ENCODE data around the gene RAD9A.
A peak's percentile ranks its signal among the peaks of the same experiment; 100 is the strongest.

Gene RAD9A

DNA sequence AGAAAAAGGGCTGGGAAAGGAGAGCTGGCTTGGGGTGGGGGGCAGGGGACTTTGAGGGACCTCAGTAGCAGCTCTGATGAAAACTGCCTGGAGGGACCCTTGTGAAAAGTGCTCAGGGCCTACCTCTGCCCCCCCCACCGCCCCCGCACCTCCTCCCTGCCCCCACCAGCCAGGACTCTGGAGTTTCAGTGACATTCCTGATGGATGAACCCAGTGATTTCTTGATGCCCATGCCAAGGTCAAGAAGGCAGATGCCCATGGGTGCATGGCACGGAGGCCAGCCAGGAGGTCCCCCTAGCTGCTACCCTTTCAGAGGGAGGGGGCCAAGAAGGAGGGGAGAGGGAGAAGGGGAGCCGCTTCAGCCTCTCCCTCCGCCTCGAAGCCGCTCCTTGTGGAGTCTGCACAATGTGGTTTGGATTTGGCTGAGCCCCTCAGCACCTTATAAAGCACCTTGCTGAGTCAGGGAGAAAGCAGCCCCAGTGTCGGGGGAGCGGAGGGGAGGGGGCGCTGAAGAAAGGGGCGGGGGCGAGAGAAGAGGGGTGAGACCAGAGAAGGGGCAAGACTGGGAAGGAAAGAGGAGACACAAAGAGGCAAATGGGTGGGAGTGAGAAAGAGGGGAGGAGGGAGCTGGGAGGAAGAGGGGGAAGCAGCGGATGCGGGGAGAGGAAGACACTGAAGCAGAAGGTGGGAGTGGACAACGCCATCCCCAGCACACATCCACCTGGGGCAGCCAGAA is 16.3 kb upstream of the RAD9A start:
- no peak for DNase-seq

DNA sequence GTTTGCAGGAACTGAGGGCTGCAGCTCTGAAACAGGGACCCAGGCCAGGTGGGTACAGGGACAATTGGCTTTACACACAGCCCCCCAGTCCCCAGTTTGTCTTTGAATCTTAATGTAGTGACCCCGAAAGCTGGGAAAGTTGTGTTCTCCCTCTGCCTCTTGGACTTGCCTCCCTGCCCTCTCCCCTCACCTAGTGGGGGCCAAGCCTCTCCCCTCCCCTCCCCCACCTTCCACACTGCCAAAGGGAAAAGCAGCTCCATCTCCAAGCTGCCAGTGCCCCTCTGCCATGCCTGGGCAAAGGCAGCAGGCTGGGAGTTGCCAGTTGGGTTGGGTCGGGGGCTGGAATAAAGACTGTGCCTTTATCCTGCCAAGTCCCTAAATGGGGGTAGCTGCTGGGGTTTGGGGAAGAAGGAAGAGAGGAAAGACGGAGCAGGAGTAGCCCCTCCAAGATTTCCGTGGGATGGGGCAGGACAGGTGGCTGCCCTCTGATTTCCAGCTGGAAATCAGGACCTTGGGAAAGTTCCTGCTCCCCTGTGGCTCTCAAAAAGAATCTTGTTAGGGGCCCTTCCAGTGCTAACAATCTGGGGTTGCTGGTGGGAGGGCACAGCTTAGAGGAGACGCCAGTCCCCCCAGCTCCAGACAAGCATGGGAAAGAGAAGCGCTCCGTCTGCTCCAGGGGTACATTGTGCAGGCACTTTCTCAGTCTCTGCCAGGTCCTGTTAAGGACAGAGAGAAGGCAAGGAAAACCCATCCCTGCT is 15.5 kb upstream of the RAD9A start:
- DNase-seq: no peak

DNA sequence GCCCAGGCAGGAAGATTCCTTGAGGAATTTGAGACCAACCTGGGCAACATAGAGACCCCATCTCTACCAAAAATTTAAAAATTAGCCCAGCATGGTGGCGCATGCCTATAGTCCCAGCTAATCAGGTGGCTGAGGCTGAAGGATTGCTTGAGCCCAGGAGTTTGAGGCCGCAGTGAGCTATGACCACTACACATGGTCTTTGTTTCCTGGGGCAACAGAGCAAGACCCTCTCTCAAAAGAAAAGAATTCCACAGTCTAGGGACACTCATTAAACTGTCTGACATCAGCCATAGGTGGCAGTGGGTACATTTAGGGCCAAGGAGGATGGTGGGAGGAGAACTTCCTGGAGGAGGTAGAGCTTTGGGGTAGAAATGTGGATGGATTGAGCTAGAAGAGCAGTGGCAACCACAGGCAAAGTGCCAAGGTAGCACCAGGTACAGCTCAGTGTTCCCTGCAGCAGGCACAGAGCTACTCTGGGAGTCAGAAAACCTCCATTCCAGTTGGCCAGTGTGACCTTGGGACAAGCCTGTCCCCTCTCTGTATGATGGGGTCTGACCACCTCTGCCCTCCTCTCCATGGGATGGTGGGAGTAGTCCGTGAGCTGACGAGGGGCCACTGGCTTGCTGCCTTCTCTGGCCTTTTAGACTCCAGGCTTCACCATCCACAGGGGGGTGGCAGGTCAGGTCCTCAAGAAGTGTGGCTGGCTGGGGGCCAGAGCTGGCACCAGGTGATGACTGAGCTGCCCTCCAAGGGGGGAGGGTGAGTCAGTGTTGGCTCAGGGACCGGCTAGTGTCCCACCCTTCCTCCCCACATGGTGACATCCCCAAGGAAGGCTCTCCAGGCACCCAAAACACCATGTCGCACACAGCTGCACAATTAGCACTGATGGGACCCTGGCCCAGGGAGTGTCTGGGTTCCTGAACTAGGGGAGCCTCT is 14.6 kb upstream of the RAD9A start:
- DNase-seq: no peak

DNA sequence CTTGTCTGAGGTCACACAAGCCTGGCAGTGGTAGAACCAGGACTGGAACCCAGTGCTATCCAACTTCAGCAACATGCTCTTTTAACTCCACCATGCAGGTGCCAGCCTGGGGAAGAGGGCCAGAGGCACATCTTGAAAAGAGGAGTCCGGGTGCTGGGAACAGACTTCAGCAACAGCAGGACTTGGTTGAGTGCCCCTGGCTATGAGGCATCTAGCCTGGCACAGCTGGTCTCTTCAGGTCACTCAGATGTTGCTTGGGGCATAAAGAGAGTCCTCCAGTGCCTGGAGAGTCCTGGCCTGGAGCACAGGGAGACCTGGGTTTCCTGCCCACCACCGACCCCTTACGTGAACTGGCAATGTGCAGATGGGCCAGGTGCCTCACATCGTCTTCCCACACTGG is 13.2 kb upstream of the RAD9A start:
- no peak for DNase-seq

DNA sequence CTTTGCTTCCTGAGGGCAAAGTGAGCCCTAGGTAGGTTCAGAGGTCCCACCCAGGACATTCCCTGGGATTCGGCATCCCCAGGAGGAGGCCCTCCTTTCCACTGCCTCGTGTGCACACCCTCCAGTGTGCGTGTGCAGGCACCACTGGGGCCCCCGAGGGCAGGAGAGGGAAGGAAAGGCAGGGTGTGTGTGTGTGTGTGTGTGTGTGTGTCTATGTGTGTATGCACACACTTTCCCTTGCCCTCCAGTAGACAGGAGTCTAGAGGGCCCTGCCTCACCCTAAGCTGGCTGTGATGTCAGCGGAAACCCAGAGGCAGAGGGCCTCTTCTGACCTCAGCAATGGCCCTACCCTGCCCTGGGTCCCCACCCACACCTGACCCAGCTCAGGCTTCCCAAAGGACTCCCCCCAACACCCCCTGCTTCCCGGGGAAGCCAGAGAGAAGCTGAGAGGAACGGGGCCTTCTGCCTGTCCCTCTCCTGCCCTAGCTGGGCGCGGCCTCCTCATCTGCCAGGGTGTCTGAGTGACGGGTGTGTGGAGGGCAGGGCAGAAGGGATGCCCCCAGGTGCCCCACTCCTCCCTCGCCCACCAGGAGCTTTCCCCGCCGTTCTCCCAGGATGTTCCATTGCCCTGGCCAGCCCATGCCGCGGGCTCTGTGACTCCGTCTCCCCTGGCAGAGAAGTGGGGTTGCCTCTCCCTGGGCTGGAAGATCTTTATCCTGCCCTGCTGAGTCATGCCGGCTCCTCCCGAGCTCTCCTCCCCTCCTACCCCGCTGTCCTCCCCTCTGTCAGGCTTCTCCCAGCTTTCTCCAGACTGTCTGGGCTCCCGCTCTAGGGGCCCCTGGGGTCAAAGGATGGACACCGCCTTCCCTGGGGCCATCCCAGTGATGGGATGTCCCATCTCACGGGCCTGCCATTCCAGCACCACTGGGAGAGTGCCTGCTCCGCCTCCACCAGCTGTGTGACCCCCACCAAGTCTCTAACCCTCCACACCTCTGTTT is 12.4 kb upstream of the RAD9A start:
- no peak for DNase-seq

DNA sequence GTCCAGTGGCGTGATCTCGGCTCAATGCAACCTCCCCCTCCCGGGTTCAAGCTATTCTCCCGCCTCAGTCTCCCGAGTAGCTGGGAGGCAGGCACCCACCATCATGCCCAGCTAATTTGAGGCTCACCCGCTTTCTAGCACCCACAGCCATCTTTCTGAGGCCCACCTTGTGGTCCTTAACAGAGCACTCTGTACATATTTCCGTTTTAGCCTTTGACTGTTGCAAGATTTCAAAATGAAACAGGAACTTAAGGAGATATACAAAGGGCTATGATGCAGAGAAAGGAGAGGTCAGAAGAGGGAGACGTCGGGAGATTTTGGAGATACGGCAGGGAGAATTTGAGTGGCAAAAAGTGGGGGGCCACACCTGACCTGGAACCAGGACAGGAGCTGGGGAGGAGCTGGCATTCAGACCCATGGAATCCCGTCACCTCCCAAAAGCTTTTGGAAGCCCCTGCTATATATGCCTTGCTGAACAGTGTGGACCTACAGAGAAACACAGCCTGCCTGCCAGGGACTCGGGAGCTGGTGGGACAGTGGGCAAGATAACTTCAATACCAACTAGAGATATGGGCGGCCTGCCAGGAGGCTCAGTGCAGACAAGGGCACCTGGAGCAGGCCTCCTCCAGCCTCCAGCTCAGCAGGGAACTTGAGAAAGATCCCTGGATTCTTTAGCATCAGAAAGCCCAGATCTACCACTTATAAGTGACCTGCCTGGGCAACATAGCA is 10.4 kb upstream of the RAD9A start:
- no peak for DNase-seq

DNA sequence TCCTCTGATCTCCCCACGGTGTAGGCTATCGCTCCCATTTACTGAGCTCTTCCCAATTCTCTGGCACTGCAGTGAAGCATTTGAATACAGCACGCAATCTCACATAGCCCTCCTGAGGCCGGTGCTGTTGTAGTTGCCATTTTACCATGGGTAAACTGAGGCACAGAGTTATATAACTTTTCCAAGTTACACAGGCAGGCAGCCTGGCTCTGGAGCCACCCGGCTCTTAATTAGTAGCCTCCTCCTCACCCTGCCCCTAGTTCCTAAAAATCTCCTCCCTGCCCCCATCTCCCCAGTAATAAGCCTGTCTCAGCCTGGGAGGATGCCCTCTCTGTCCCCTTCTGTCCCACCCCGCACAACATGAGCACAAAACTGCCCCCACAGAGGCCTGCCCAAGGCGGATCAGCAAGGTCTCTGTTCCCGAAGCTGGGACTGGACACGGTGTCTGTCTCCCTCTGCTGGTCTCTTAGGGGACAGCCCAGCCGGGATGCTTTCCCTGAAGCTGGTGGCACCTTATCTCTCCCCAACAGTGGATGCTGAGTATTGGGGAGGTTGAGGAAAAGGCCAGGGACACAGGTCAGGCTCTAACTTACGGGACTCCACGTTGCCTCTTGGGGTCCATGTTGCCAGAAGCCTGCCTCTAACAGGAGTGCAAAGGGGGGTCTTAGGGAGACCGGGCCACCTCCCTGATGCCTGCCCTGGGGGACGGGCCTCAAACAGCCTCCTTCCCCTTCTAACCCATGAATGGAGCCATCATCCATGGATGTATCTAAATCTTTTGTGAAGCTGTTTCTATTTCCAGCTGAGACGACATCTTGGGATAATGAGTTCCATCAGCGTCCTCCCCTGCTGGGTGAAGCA is 9.3 kb upstream of the RAD9A start:
- peak; percentile 78 to 81 for DNase-seq

DNA sequence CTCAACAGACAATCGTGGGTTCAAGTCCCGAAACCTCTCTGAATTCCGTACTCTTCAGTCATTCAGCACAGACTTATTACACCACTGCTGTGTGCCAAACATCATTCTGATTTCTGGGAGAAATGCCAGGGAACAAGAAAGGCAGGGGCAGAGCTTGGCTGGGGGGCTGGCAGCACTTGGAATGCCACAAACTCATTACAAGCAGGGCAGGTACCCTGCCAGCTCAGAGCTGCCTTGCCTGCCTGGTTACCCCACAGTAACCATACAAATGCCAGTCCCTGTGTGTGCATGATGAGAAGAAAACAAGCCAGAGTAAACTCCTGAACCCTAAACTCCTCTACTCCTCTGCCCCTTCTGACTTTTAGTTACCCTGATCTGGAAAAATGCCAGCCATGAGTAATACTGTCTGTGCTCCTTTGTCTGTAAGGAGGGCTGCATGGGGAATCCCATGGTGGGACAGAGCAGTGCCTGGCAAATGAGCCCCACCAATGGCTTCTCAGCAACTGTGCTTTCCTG is 6.9 kb upstream of the RAD9A start:
- no peak for DNase-seq

DNA sequence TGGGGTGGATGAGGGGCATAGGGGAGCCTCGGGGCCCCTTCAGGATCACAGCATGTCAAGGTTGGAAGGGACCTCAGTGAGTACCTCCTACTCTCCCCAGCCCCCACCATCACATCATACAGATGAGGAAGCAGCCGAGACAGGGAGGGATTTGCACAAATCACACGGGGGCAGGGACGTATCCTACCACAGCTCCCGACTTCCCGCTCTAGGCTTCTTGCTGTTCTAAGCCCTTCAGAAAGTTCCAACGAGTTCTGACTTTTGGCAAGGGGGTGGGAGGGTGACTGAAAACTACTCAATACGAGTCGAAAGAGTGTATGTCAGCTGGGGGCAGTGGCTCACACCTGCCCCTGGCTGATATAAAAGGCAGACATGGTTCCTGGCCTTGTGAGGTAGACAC is 4.7 kb upstream of the RAD9A start:
- DNase-seq: no peak

DNA sequence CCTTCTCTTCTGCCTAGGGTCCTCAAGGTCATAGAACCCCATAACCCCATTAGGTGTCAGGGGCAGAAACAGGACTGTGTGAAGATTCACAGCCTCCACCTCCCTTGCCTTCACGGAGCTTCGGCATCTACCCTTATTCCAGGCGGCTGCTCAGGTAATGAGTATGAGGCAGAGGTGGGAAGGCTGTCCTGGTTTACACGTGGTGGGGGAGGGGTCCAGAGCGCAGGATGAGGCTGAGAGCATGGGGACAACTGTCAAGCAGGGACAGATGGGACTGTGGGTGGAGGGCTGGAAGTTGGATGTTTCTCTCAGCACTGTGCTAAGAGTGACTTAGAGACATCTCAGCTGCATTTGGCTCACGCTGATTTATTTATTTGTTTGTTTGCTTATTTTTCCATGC is 4.3 kb upstream of the RAD9A start:
- no peak for DNase-seq

DNA sequence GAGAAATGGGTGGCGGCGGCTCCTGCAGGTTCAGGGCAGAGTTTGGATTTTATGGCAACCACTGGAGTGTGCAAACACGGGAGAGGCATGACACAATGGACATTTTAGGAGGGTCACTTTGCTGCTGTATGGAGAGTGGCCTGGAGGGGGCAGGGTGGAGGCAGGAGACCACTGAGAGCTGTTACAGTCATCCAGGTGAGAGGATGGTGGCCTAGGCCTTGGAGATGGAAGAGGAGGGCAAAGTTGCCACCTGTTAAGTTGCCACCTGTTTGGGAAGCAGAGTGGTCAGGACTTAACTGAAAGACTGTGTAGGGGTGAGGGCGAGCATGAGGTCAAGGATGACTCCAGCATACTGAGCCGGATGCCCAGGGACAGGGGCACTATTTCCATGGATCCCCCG is 2.3 kb upstream of the RAD9A start:
- peak; percentile 56 for DNase-seq

DNA sequence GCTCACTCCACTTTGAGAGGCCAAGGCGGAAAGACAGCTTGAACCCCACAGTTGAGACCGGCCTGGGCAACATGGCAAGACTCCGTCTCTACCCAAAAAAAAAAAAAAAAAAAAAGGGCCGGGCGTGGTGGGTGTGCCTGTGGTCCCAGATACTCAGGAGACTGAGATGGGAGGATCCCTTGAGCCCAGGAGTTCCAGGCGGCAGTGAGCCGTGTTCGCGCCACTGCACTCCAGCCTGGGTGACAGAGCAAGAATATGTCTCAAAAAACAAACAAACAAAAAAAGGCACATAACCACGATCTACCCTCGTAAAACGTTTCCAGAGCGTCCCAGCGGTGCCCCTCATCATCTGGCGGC is 861 bp upstream of the RAD9A start:
- DNase-seq: no peak

DNA sequence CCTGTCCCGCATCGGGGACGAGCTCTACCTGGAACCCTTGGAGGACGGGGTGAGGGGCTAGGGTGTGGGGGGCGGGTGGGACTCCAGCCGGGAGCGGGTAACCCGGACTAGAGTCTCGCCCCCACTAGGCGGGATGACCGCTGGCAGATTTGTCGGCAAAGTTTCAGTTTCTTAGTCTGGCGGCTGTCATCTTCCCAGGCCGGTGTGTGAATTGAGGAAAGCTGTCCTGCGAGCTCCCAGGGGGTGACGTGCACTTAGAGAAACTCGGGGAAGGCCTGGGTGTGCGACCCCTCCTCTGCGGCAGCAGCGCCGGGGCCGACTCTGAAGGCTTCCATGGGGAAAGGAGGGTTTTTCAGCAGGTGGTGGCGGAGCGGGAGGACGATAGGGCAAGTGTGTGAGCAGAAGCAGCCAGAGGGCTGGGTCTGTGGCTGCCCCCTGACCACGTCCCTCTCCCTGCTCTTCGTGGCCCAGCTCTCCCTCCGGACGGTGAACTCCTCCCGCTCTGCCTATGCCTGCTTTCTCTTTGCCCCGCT is 463 bp downstream of the RAD9A start:
- no peak for DNase-seq

DNA sequence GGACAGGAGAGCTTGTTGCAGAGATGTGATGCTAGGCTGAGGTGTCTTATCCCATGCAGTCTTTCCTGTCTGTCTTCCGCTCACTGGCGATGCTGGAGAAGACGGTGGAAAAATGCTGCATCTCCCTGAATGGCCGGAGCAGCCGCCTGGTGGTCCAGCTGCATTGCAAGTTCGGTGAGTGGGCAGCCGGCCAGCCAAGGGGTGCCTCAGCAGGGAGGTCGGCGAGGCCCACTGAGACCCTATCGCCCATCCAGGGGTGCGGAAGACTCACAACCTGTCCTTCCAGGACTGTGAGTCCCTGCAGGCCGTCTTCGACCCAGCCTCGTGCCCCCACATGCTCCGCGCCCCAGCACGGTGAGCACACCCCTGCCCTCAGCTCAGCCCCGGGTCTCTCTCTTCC is 1.7 kb downstream of the RAD9A start:
- DNase-seq: no peak

DNA sequence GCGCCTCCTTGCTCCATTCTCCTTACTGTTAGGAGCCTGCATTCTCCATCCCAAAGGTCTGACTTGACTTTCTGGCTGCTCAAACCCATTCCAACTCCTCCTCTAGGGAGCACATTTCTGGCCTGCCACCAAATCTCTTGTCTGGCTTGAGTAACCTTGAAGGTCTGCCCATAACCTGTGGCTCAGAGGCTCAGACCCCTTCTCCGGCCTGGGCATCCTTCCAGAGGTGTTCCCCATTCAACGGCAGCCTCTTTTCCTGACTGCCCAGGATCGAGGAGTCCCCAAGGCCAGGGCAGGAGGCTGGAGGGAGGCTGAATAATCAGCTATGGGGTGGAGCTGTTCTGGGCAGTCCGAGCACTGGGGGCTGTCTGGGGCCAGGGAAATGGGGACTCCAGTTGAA is 2.2 kb downstream of the RAD9A start:
- no peak for DNase-seq

DNA sequence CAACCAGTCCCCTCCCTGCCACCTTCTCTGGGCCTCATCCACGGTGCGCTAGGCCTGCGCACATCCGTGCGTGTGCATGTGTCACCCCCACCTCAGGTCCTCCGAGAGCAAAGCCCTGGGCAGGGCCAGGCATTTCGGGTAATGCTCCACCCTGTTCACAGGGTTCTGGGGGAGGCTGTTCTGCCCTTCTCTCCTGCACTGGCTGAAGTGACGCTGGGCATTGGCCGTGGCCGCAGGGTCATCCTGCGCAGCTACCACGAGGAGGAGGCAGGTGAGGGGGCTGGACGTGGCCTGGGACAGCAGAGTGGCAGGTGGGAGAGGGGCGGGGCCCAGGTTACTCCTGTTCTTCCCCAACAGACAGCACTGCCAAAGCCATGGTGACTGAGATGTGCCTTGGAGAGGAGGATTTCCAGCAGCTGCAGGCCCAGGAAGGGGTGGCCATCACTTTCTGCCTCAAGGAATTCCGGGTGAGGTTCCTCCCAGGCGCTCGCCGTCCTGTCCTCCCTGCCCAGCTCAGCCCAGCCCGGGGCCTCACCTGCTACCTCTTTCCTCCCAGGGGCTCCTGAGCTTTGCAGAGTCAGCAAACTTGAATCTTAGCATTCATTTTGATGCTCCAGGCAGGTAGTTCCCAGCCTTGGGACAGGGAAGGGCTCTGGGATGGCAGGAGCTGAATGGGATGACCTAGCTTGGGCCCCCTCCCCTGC is 3.9 kb downstream of the RAD9A start:
- no peak for DNase-seq

DNA sequence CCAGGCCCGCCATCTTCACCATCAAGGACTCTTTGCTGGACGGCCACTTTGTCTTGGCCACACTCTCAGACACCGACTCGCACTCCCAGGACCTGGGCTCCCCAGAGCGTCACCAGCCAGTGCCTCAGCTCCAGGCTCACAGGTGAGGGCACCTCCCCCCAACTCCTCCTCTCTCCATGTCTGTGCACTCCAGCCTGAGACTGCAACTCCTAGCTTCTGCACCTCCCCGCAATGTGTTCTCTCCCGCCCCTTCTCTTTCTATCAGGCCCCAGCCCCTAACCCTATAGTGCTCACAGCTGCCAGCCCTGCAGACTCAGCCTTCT is 4.4 kb downstream of the RAD9A start:
- DNase-seq: no peak

DNA sequence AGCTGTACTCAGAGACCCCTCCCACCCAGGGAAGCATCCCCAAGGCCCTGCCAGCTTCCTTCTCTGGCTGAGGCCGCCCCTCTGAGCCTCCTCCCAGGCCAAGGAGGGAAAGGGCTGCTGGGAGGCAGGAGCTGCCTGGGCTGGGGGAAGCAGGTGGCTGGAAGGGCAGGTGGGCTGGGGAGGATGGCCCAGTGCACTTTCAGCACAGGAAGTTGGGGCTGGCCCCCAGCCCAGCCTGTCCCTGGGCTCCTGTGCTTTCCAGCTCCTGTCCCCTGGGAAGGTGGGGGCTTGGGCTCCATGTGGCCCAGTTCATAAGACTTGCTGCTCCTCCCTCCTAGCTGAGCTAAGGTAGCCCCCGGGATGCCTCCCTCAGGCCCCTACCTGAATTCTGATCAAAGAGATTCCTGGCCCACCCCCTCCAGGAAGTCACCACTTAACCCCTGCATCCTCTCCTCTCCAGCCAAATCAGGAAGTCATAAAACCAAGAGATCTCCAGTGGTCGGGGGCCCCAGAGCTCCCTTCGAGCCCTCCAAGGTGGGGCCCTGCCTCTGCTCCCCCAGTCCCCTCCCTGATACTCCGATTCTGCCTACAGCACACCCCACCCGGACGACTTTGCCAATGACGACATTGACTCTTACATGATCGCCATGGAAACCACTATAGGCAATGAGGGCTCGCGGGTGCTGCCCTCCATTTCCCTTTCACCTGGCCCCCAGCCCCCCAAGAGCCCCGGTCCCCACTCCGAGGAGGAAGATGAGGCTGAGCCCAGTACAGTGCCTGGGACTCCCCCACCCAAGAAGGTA is 5.0 kb downstream of the RAD9A start:
- no peak for DNase-seq

DNA sequence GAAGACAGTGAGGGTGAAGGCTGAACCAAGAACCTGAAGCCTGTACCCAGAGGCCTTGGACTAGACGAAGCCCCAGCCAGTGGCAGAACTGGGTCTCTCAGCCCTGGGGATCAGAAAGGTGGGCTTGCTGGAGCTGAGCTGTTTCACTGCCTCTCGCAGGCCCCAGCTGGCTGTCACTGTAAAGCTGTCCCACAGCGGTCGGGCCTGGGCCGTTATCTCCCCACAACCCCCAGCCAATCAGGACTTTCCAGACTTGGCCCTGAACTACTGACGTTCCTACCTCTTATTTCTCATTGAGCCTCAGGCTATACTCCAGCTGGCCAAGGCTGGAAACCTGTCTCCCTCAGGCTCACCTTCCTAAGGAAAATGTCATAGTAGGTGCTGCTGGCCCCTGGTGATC is 5.8 kb downstream of the RAD9A start:
- DNase-seq: no peak

All from activated CD4-positive, alpha-beta T cell treated with anti-CD3 and anti-CD28 coated beads, Interleukin-2, amount 50 U/mL, for 4 hours (primary cell).